ENCODE results near the gene ROBO1.
A peak's percentile ranks its signal among the peaks of the same experiment; 100 is the strongest.

The ROBO1 gene

DNA sequence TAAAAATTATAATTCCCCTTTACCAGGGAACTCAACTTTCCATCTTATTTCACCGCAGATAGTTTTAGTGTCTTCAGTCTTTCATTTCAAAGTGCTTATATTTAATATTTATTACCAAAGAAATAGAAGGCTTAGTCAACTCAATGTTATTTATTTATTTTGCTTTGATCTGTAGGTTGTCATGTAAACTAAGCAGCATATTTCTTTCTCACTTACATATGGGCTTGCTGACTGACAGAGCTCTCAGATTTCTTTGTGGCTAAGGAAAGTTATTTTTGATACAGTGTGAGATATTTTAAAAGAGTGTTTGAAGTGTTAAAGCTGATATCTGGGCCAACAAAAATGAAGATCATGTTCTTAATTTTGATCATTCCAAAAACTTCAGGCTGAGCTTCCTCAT, 331.4 kb downstream of the ROBO1 start:
- no peak for DNase-seq

GRCh38 chr3:79427081-79427480, 340.7 kb downstream of the ROBO1 start:
- no peak for DNase-seq

GRCh38 chr3:79424811-79425210, 343.0 kb downstream of the ROBO1 start:
- no peak for DNase-seq

DNA sequence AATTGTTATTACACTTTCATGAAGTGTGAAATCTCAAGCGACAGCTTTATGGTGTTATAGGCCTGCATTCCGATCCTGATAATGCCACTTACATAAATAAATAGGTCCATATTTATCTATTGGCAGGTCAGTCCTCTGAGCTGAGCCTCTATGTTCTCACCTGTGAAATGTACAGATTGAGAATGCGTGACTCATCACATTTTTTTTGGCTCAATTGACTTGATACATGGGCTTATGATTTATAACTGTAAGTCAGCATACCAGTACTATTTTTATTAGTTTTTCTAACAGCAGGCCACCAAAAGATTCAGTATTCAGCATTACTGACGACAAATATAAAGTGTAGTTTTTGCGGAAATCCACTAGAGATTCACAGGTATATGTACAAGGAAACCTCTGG, 344.4 kb downstream of the ROBO1 start:
- DNase-seq, result no peak

GRCh38 chr3:79421273-79421672, 346.5 kb downstream of the ROBO1 start:
- DNase-seq, result no peak

DNA sequence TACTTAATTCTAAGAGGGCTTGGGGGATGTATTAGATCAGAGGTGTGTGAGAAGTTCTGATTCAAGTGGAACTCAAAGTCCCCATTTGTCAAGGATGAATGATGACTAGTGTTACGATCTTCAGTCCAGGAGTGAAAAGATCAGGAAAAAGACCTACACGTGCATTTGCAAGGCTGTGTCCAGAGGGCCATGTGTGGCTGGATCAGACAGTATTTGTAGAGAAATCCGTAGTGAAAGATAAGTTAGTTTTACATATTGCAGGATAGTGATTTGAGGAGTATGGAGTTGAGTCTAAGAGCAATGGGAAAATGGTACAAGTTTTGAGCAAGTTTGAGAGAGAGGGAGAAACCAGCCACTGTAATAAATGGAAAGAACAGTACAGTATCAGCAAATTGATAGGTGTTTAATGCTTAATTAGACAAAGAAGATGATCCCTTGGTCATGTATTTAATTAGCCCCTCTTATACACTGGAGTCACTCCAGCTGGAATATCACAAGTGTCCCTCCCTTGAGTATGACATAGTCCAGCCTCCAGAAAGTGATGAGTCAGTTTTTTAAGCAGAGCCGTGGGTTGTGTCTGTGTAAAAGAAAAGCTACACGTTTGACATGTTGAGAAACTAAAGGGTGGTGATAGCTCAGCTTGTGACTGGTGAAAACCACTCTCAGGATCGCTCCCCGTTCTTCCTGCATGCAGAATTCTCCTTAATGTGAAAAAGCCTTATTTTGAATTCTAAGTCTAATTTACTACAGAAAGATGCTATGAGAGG, 348.8 kb downstream of the ROBO1 start:
- no peak for DNase-seq

- DNase-seq, result no peak
These were observed 352.4 kb downstream of the ROBO1 start for GRCh38 chr3:79415356-79415755.

- DNase-seq, result no peak
These were observed 353.0 kb downstream of the ROBO1 start for GRCh38 chr3:79414806-79415205.

- no peak for DNase-seq
These were observed 353.8 kb downstream of the ROBO1 start for GRCh38 chr3:79414035-79414434.

GRCh38 chr3:79412537-79412936, 355.3 kb downstream of the ROBO1 start:
- no peak for DNase-seq

DNA sequence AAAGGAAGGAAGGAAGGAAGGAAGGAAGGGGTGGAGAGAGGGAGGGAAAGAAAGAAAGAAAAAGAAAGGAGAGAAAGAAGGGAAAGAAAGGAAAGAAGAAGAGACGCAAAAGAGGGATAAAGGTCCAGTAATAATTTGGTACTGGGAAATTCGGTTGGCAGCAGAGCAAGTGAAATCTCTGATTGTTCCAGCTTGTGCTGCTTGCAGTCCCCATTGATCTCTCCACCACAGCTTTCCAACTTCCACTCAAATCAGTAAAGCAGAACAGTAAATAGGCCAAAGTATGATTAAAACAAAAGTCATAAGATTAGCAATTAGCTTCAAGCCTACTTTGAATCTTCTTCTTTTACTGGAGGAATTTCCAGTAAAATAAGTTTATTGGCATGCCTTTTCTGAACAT, 357.2 kb downstream of the ROBO1 start:
- DNase-seq, result no peak

GRCh38 chr3:79410136-79410535, 357.7 kb downstream of the ROBO1 start:
- no peak for DNase-seq

- no peak for DNase-seq
These were observed 361.6 kb downstream of the ROBO1 start for GRCh38 chr3:79406175-79406574.

DNA sequence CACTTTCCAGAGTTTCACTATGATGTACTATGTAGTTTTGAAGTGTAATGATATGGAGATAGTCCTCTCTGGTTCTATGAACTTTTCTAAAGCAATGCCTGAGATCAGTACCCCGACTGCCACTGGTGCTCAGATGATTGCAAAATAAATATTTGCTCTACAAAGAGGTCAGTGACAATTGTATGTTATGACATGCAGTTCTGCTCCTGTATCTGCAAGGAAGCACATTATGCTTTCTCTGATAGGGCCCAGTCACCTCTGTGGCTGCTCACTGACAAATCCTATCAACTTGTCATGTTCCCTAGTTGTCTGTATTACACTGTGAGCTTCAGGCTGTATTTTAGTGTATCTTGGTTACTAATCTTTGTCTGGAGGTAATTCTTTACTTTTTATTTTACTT, 362.6 kb downstream of the ROBO1 start:
- peak; percentile 1 for DNase-seq

DNA sequence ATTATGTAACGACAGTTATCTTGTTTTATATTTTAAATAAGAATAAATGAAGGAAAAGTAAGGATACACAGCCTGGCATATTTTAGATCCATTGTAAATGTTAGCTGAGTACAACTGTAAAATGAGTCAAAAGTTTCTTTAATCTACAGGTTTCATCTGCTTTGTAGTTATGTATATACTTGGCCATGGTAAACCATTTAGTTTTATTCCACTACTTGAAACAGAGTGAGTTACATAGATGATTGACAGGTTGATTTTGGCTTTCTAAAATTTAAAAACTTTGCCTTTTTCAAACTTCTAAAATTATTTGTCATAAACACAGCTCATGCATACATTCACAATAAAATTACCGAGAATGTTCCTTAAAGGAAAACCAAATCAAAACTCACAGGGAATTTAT, 371.2 kb downstream of the ROBO1 start:
- no peak for DNase-seq

- DNase-seq, result no peak
These were observed 375.3 kb downstream of the ROBO1 start for GRCh38 chr3:79392479-79392878.

DNA sequence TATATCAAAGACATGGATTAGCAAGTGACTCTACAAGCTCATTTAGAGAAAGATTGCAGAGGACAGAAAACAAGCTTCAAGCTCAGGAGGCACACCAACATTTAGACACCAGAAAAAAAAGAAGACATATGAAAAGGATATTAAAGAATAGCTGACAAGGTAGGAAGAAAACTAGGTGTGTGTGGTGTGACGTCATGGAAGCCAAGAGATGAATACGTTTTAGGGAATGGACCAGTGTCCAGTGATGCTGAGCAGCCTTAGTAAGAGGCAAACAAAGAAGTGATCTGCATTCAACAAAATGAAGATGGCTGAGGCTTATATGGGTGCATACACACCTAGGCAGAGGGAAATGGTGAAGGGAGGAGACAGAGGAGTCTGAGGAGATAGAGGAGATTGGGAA, 377.4 kb downstream of the ROBO1 start:
- no peak for DNase-seq

DNA sequence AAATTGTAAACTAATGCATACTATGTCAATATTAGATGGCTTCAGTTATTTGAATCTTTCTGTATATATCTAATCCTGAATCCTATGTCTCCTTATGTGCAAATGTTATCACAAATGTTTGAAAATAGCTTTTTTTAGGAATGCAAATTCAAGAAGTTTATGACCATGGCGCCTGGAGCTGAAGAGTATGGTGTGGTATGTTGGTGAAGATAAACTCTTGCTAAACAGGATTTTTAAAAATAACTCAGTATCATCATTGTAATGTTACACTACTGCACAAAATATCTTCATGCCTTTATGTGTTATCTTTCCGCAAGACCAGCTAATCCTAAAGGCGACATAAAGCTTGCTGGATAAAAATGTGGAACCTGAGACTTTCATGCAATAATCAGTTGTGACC, 382.6 kb downstream of the ROBO1 start:
- no peak for DNase-seq

- no peak for DNase-seq
These were observed 384.3 kb downstream of the ROBO1 start for GRCh38 chr3:79383402-79384012.

DNA sequence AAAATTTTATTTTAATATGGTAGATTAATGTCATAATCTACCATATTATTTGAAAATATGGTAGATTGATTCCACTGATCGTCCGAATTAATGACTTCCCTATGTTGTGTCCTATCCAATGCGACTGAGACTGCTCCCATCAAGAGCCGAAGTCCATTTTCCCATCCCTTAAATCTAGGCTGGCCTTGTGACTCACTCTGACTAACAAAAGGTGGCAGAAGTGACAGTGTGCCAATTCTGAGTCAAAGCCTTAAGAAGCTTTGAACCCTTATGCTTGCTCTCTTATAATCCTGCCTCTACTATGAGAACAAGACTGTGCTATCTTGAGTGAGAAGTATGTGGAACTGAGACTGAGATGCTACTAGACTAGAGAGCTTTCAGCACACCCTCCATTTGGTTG, 387.2 kb downstream of the ROBO1 start:
- no peak for DNase-seq

DNA sequence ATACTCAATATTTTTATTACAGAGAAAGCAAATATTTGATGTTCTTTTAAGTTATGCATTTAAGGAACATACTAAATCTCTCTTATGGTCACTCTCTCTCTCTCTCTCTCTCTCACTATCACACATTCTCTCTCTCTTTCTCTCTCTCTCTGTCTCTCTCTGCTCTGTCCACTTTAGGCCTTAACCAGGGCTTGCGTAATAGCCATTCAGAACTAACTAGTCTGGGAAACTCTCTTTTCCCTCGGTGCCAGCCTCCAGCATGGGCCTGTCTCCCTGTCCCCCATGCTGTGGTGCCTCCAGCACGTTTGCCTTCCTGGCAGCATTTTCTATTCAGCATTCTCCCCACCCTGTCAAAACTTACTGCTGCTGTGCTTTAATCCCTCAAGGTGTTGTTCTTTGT, 389.7 kb downstream of the ROBO1 start:
- DNase-seq, result no peak

- DNase-seq, result no peak
These were observed 398.5 kb downstream of the ROBO1 start for GRCh38 chr3:79369306-79369705.

GRCh38 chr3:79368403-79368802, 399.4 kb downstream of the ROBO1 start:
- DNase-seq, result no peak

GRCh38 chr3:79367803-79368202, 400.0 kb downstream of the ROBO1 start:
- no peak for DNase-seq

DNA sequence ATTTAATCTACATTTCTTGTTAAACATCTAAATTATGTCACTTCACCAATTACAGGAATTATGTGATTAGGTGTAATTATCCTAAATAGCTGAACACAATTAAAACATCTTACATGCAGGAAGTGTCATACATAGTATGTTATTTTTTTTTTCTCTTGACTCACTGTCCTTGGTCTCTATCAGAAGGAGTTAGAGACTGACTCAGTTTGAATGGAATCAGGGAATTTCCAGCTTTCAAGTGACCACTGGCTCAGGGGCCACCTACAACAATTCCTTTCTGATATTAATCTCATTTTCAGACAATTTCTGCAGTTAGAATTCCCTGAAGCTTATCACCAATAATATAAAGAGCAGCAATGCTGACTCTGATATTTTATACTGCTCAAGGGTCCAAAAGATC, 400.7 kb downstream of the ROBO1 start:
- no peak for DNase-seq

Data from NCI-H2029 (cell line).